OCI-LY3 (cell line): ENCODE results near the gene RAPGEF5.

Source experiments
- H2AFZ ChIP-seq: fragments of 200-600, 300-600 bp; shearing (Covaris generic); 2 replicates; pipeline ENCODE4 v1.6.0; 2014; ENCODE audit warnings: antibody characterized with exemption, low read depth, low read length
- H3K27ac ChIP-seq: fragments of 200-600, 300-600 bp; sonication (generic); 2 replicates; pipeline ENCODE4 v1.5.1; 2014; ENCODE audit warnings: mild to moderate bottlenecking, low read length, moderate library complexity, mixed read lengths
- H3K27me3 ChIP-seq: fragments of 200-600, 300-600 bp; sonication (generic); 2 replicates; pipeline ENCODE4 v1.6.1; 2014; ENCODE audit warnings: low read depth, low read length, mixed read lengths
- H3K36me3 ChIP-seq: fragments of 200-600, 300-600 bp; sonication (generic); replicated peaks from 2 replicates; pipeline ENCODE3; 2014; ENCODE audit warnings: low read depth, low read length, mixed read lengths
- H3K4me1 ChIP-seq: fragments of 300-600, 200-600 bp; sonication (generic); 2 replicates; pipeline ENCODE4 v1.6.1; 2014; ENCODE audit warnings: low read length, mixed read lengths
- H3K4me2 ChIP-seq: fragments of 200-600, 300-600 bp; sonication (generic); 2 replicates; pipeline ENCODE4 v1.6.1; 2014; ENCODE audit warnings: low read length, mixed read lengths
- H3K4me3 ChIP-seq: fragments of 300-600, 200-600 bp; sonication (generic); 2 replicates; pipeline ENCODE4 v1.5.1; 2014; ENCODE audit warnings: antibody characterized with exemption, mild to moderate bottlenecking, low read length, moderate library complexity
- H3K79me2 ChIP-seq: fragments of 300-600, 200-600 bp; shearing (Covaris generic); 2 replicates; pipeline ENCODE4 v1.6.1; 2014; ENCODE audit warnings: mild to moderate bottlenecking, low read length, mixed read lengths
- H3K9ac ChIP-seq: fragments of 300-600, 200-600 bp; shearing (Covaris generic); 2 replicates; pipeline ENCODE4 v1.6.0; 2014; ENCODE audit warnings: mild to moderate bottlenecking, low read length, moderate library complexity
- H3K9me3 ChIP-seq: fragments of 200-600, 300-600 bp; shearing (Covaris generic); 2 replicates; pipeline ENCODE4 v1.6.1; 2014; ENCODE audit warnings: low read length, mixed read lengths; ENCODE audit not compliant: insufficient read depth
- H4K20me1 ChIP-seq: fragments of 200-600, 300-600 bp; sonication (generic); 2 replicates; pipeline ENCODE4 v1.6.1; 2016; ENCODE audit warnings: low read length, mixed read lengths; ENCODE audit not compliant: insufficient read depth
- EZH2phosphoT487 ChIP-seq: fragments of 200-600 bp; shearing (Covaris generic); IDR thresholded peaks from 2 replicates; pipeline ENCODE4 v1.6.1; 2018; ENCODE audit warnings: antibody characterized with exemption, mixed run types, low read depth
- TF ChIP-seq, protein P1 (sequence below): fragments of 200-600, 300-600 bp; sonication (generic); IDR thresholded peaks from 2 replicates; pipeline ENCODE4 v1.5.1; 2014; ENCODE audit warnings: antibody characterized with exemption, low read length, low read depth

Gene RAPGEF5

DNA sequence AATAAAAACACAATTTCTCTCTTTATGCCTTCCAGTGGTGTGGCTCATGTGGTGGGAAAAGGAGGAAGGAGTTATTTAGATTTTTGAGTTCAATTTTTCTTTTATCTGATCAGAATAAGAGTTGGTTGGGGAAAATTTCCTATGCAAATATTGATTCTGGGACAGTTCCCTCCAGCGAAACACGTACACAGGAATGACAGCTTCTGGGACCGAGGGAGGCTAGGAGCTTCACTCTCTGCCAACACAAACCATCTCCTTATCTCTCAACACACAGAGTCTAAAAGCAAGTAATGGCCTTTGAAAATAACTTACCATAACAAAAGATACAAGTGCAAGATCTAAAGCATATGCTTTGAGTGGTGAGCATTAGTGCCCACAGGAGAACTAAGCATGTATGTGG, 122.7 kb downstream of the RAPGEF5 start:
- Histone ChIP-seq H3K36me3 (no peaks in the 10 kb centered on the region), H2AFZ (no peak overlapping the region)

DNA sequence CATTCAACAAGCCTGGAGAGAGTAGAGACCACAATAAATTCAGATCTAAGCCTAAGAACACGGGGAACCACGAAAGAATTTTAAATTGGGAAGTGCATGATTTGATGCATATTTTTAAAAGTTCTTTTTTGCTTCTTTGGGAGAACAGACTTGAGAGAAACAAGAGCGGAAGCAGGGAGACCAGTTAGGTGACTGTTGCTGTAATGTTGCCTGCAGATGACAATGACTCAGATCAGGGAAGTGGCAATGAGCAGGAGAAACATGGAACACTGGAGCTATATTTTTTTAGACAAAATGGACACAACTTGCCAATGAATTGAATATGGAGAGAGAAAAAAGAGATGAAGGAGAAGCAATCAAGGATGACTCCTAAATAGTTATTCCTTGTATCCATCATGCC, 125.1 kb downstream of the RAPGEF5 start:
- no peaks in the 10 kb centered on the region for H3K36me3 ChIP-seq
- no peak overlapping the region for H3K9ac ChIP-seq
- H3K27me3 ChIP-seq = no peaks in the 10 kb centered on the region
- H3K4me3 ChIP-seq = no peak overlapping the region
- H3K9me3 ChIP-seq = no peaks in the 10 kb centered on the region
- H3K27ac ChIP-seq = no peak overlapping the region
- TF ChIP-seq, protein P1, sequence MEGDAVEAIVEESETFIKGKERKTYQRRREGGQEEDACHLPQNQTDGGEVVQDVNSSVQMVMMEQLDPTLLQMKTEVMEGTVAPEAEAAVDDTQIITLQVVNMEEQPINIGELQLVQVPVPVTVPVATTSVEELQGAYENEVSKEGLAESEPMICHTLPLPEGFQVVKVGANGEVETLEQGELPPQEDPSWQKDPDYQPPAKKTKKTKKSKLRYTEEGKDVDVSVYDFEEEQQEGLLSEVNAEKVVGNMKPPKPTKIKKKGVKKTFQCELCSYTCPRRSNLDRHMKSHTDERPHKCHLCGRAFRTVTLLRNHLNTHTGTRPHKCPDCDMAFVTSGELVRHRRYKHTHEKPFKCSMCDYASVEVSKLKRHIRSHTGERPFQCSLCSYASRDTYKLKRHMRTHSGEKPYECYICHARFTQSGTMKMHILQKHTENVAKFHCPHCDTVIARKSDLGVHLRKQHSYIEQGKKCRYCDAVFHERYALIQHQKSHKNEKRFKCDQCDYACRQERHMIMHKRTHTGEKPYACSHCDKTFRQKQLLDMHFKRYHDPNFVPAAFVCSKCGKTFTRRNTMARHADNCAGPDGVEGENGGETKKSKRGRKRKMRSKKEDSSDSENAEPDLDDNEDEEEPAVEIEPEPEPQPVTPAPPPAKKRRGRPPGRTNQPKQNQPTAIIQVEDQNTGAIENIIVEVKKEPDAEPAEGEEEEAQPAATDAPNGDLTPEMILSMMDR = no peak
- no peak for TF ChIP-seq EZH2phosphoT487
- H2AFZ ChIP-seq = no peak overlapping the region
- H4K20me1 ChIP-seq = no peaks in the 10 kb centered on the region
- H3K4me1 ChIP-seq = no peaks in the 10 kb centered on the region
- H3K4me2 ChIP-seq = no peak overlapping the region
- no peaks in the 10 kb centered on the region for H3K79me2 ChIP-seq

More for the DNA sequence above, 122.7 kb downstream of the RAPGEF5 start:
- Histone ChIP-seq H3K9me3 (no peaks in the 10 kb centered on the region), H3K27ac (no peak overlapping the region), H3K4me3 (no peak overlapping the region), H3K27me3 (no peaks in the 10 kb centered on the region), H3K4me1 (no peaks in the 10 kb centered on the region), H3K79me2 (no peaks in the 10 kb centered on the region), H3K4me2 (no peak overlapping the region), H3K9ac (no peak overlapping the region), H4K20me1 (no peaks in the 10 kb centered on the region)
- no peak for TF ChIP-seq EZH2phosphoT487
- TF ChIP-seq, protein P1 = no peak

GRCh38 chr7:22231141-22231540, 125.8 kb downstream of the RAPGEF5 start:
- no peaks in the 10 kb centered on the region for H3K9me3 ChIP-seq
- no peaks in the 10 kb centered on the region for H4K20me1 ChIP-seq
- H3K79me2 ChIP-seq = no peaks in the 10 kb centered on the region
- no peak overlapping the region for H3K4me2 ChIP-seq
- H3K9ac ChIP-seq = no peak overlapping the region
- no peaks in the 10 kb centered on the region for H3K27me3 ChIP-seq
- no peak overlapping the region for H3K27ac ChIP-seq
- no peaks in the 10 kb centered on the region for H3K4me1 ChIP-seq
- no peaks in the 10 kb centered on the region for H3K36me3 ChIP-seq
- no peak for TF ChIP-seq EZH2phosphoT487
- H3K4me3 ChIP-seq = no peak overlapping the region
- H2AFZ ChIP-seq = no peak overlapping the region

DNA sequence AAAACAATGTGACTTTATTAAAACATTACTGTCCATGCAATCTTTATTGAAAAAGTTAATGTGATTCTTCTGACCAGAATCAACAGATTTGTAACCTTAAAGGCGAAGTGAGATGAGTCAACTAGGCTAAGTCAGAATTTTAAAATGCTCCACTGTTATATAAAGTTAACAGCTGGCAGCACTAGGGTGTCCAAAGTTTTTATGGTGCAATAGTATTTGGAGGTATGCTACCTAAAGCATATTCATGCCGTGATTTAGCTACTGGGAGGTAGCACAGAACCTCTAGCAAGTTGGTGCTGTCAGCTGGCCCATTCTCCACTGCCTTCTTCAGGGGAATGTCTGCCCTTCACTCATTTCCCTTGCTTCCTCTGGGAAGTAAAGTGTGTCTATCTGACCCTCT, 126.7 kb downstream of the RAPGEF5 start:
- no peak overlapping the region for H3K27ac ChIP-seq

More for the DNA sequence above, 126.7 kb downstream of the RAPGEF5 start:
- Histone ChIP-seq H2AFZ (no peak overlapping the region), H3K4me2 (no peak overlapping the region), H3K27me3 (no peaks in the 10 kb centered on the region), H3K4me3 (no peak overlapping the region), H3K36me3 (no peaks in the 10 kb centered on the region), H3K9ac (no peak overlapping the region), H3K9me3 (no peaks in the 10 kb centered on the region), H4K20me1 (no peaks in the 10 kb centered on the region), H3K4me1 (no peaks in the 10 kb centered on the region), H3K79me2 (no peaks in the 10 kb centered on the region)
- TF ChIP-seq EZH2phosphoT487 = no peak
- TF ChIP-seq, protein P1 = no peak
